Nephron progenitor cell (in vitro differentiated cells): ENCODE data around the gene FCRLA.
"Not testable (repeated sequence)": the region's sequence is repeated elsewhere in the genome, so short reads cannot be mapped to it uniquely, and the experiment has no call there.

Experiments
- DNase-seq: peaks from one replicate; pipeline ENCODE4 v3.0.0; 2021
- H3K27ac Mint-ChIP-seq: 2 replicates; pipeline ENCODE4 v1.8.0; 2021; ENCODE audit warnings: mild to moderate bottlenecking, moderate library complexity, mixed read lengths
- H3K27me3 Mint-ChIP-seq: 2 replicates; pipeline ENCODE4 v1.8.0; 2021; ENCODE audit warnings: mild to moderate bottlenecking, low read depth, mixed read lengths; ENCODE audit not compliant: poor library complexity
- H3K36me3 Mint-ChIP-seq: 2 replicates; pipeline ENCODE4 v1.8.0; 2021; ENCODE audit warnings: low read depth, mixed read lengths
- H3K4me1 Mint-ChIP-seq: 2 replicates; pipeline ENCODE4 v1.8.0; 2021; ENCODE audit warnings: mixed read lengths
- H3K4me3 Mint-ChIP-seq: 2 replicates; pipeline ENCODE4 v1.8.0; 2021; ENCODE audit warnings: mild to moderate bottlenecking, moderate library complexity, mixed read lengths
- H3K9me3 Mint-ChIP-seq: 2 replicates; pipeline ENCODE4 v1.8.0; 2021; ENCODE audit warnings: mild to moderate bottlenecking, moderate library complexity, mixed read lengths
- TF ChIP-seq, protein P1 (sequence below): fragments of 200-600 bp; sonication (generic); IDR thresholded peaks from 2 replicates; pipeline ENCODE4 v1.5.0; 2021; ENCODE audit warnings: antibody characterized with exemption

Gene FCRLA

DNA sequence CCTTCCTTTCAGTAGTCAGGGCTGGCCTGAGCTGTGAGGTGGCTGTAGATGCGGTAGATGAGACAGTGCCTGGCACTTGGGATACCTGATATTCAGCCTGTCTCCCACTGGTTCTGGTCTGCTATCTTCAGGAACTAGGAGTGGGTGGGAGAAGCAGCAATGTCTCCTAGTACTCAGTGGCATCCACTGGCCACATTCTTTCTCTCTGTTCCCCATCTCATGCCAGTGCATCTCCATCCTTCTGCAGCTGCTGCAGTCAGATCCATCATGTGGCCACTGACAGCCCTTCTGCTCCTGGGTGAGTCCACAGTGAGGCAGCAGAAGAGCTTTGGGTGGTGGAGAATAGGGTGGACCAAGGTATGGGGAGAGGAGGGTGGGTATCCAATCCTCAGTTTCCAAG lies 15.4 kb downstream of the FCRLA start:
- no peaks in the 10 kb centered on the region for H3K36me3 Mint-ChIP-seq
- no peak overlapping the region for H3K27ac Mint-ChIP-seq
- no peak overlapping the region for H3K4me3 Mint-ChIP-seq
- peaks cover 69% of the 10 kb centered on the region for H3K27me3 Mint-ChIP-seq
- no peak for DNase-seq
- peaks cover 21% of the 10 kb centered on the region for H3K4me1 Mint-ChIP-seq
- TF ChIP-seq, protein P1, sequence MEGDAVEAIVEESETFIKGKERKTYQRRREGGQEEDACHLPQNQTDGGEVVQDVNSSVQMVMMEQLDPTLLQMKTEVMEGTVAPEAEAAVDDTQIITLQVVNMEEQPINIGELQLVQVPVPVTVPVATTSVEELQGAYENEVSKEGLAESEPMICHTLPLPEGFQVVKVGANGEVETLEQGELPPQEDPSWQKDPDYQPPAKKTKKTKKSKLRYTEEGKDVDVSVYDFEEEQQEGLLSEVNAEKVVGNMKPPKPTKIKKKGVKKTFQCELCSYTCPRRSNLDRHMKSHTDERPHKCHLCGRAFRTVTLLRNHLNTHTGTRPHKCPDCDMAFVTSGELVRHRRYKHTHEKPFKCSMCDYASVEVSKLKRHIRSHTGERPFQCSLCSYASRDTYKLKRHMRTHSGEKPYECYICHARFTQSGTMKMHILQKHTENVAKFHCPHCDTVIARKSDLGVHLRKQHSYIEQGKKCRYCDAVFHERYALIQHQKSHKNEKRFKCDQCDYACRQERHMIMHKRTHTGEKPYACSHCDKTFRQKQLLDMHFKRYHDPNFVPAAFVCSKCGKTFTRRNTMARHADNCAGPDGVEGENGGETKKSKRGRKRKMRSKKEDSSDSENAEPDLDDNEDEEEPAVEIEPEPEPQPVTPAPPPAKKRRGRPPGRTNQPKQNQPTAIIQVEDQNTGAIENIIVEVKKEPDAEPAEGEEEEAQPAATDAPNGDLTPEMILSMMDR = no peak
- no peaks in the 10 kb centered on the region for H3K9me3 Mint-ChIP-seq

DNA sequence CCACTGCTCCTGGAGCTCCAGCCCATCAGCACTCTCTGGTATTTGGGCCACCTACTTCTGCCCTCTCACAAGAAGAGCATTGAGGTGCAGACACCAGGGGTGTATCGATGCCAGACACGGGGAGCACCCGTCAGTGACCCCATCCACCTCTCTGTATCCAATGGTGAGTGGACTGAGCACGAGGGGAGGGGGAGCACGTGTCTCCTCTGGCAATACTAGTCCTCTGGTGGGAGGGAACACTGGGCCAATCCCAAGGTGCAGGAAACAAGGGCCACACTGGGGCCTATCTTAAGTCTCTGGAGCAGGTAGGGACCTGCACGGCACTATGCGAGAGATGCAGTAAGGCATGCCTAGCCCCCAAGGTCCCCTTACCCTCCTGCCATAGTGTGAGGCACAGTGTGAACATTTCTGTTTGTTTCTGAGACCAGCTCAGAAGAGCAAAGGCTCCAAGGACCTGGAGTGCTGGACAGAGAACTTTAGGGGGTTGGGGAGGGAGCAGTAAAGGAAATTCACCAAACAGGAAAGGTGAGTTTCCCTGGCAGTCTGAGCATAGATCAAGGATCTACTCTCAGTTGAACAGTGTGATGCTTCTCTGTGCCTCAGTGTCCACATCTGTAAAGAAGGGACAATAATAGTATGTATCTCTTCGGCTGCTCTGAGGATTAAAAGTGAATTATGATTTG lies 16.6 kb downstream of the FCRLA start:
- TF ChIP-seq, protein P1 = no peak
- no peak overlapping the region for H3K4me3 Mint-ChIP-seq
- no peaks in the 10 kb centered on the region for H3K36me3 Mint-ChIP-seq
- H3K4me1 Mint-ChIP-seq = peaks cover 23% of the 10 kb centered on the region
- H3K27ac Mint-ChIP-seq = no peak overlapping the region
- H3K27me3 Mint-ChIP-seq = peaks cover 74% of the 10 kb centered on the region
- no peak for DNase-seq
- no peaks in the 10 kb centered on the region for H3K9me3 Mint-ChIP-seq

- not testable (repeated sequence) for DNase-seq, H3K27ac Mint-ChIP-seq, H3K36me3 Mint-ChIP-seq, H3K9me3 Mint-ChIP-seq
- H3K27me3 Mint-ChIP-seq = peaks cover 80% of the 10 kb centered on the region
- peaks cover 26% of the 10 kb centered on the region for H3K4me1 Mint-ChIP-seq
- peak overlapping the region; percentile 93 for H3K4me3 Mint-ChIP-seq
Measured at GRCh38 chr1:161725258-161725907, 18.4 kb downstream of the FCRLA start.

DNA sequence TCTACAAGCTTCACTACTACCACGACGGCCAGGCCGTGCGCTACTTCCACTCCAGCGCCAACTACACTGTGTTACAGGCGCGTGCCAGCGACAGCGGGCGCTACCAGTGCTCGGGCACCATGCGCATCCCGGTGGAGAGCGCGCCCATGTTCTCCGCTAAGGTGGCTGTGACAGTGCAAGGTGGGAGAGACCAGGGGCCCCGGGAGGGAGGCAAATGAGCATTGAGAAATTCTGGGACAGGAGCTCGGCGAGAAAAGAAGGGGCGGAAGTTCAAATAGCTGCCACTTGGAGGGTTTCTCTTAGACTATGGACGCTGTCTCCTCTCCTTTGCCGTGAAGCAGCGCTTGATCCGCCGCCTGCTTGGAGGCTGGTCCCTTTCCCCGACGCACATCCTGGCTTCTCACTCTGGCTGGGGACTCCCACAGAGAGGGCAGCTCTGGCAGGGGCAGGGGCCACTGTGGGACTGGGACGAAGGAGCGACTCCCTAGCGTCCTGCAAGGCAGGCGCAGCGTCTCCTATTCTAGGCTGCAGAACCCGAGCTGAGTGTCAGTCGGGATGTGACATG lies 19.0 kb downstream of the FCRLA start:
- H3K36me3 Mint-ChIP-seq = no peaks in the 10 kb centered on the region
- peak overlapping the region; percentile 12 for H3K27ac Mint-ChIP-seq
- peaks cover 27% of the 10 kb centered on the region for H3K4me1 Mint-ChIP-seq
- peaks cover 79% of the 10 kb centered on the region for H3K27me3 Mint-ChIP-seq
- H3K4me3 Mint-ChIP-seq = peak overlapping the region; percentile 93
- peak; percentile 52 for DNase-seq
- TF ChIP-seq, protein P1 = peak; percentile 36
- H3K9me3 Mint-ChIP-seq = no peaks in the 10 kb centered on the region

GRCh38 chr1:161726473-161727255 lies 19.6 kb downstream of the FCRLA start:
- Mint-ChIP-seq H3K4me1 (peaks cover 34% of the 10 kb centered on the region), H3K27me3 (peaks cover 80% of the 10 kb centered on the region), H3K9me3 (no peaks in the 10 kb centered on the region), H3K36me3 (no peaks in the 10 kb centered on the region), H3K27ac (no peak overlapping the region), H3K4me3 (peak overlapping the region; percentile 93)
- TF ChIP-seq, protein P1 = no peak
- DNase-seq = peak; percentile 88

DNA sequence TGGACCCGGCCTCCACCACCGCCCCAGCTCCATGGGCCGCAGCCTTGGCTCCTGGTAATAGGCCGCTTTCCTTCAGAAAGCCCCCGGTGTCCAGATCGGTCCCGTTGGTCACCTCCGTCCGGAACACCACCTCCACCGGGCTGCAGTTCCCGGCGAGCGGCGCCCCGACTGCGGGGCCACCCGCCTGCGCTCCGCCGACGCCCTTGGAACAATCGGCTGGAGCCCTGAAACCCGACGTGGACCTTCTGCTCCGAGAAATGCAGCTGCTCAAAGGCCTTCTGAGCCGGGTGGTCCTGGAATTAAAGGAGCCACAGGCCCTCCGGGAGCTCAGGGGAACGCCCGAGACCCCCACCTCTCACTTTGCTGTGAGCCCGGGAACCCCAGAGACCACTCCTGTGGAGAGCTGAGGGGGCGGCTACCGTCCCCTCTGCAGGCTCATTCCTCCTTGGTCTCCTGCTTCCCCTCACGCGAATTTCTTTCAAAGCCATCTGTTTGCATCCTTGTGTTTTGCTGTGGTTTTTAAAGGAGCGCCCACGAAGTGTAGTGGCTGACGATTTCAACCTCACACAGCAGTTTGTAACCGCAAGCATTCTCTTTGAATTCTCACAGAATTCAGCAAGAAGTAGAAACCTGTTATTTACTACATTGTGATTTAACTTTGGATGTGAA lies 20.4 kb downstream of the FCRLA start:
- H3K27ac Mint-ChIP-seq = no peak overlapping the region
- peak overlapping the region; percentile 93 for H3K4me3 Mint-ChIP-seq
- TF ChIP-seq, protein P1 = no peak
- no peaks in the 10 kb centered on the region for H3K9me3 Mint-ChIP-seq
- H3K4me1 Mint-ChIP-seq = peaks cover 35% of the 10 kb centered on the region
- no peak for DNase-seq
- H3K36me3 Mint-ChIP-seq = no peaks in the 10 kb centered on the region
- peaks cover 77% of the 10 kb centered on the region for H3K27me3 Mint-ChIP-seq
